Uterus (tissue), 2 donors: ENCODE measurements around the gene CLPSL1.

Source experiments
- CTCF ChIP-seq, 4 experiments: fragments of 200-600 bp in 2 of 4; fragments of 450-650 bp in 2 of 4; sonication (generic) in 2 of 4; IDR thresholded peaks; one replicate each; pipeline ENCODE4 v1.5.1; 2016 to 2019; ENCODE audit warnings: antibody characterized with exemption in 4 of 4, mild to moderate bottlenecking in 2 of 4, moderate library complexity in 1 of 4
- POLR2A ChIP-seq, 2 donors: fragments of 450-650 bp; IDR thresholded peaks; one replicate each; pipeline ENCODE4 v1.6.1; 2016; ENCODE audit warnings: antibody characterized with exemption in 2 of 2, mild to moderate bottlenecking in 1 of 2, moderate library complexity in 1 of 2

- TF ChIP-seq POLR2A (IDR thresholded peaks at IDR 0.05) (no peak), CTCF (IDR thresholded peaks at IDR 0.05) (no peak)
Observed at GRCh38 chr6:35786810-35787209, 6.0 kb downstream of the CLPSL1 start.
